GM12878 (cell line): ENCODE data around the gene SPIRE1. TPM values are rescaled to one million over a fixed set of nuclear protein-coding genes. Genes with fewer than 3 reads are reported as not detected.

Source experiments
- ATAC-seq: fragments of 200-7000 bp; cut with Tn5 transposase; 3 replicates; pipeline ENCODE4 v1.9.1; 2020; ENCODE audit warnings: mild to moderate bottlenecking, moderate library complexity
- BruUV-seq: library from RNA; stranded (reverse); fragments of 400-500 nt; replicated peaks from 2 replicates; lab custom pipeline; 2021; lab: Mats Ljungman, UMichigan
- CTCF ChIA-PET: fragments of 300-600 bp; sonication (Branson Sonifier 250); formaldehyde crosslinking; extraction: SDS; loops from one replicate; lab custom pipeline; 2021; ENCODE audit warnings: inconsistent platforms; lab: Yijun Ruan, JAX
- POLR2A ChIA-PET: fragments of 350-600 bp; formaldehyde crosslinking; extraction: SDS; loops from one replicate; lab custom pipeline; 2021; ENCODE audit warnings: inconsistent platforms; lab: Charles Lee
- RAD21 ChIA-PET: fragments of 300-600 bp; sonication (Branson Sonifier 250); formaldehyde crosslinking; loops from one replicate; lab custom pipeline; 2023; ENCODE audit warnings: antibody characterized with exemption; ENCODE audit not compliant: unreplicated experiment; lab: Charles Lee
- SMC1A ChIA-PET: fragments of 300-600 bp; sonication (Branson Sonifier 250); formaldehyde crosslinking; loops from one replicate; lab custom pipeline; 2023; ENCODE audit not compliant: unreplicated experiment, uncharacterized antibody; lab: Charles Lee
- DNase-seq: peaks from one replicate; pipeline ENCODE4 v3.0.0-alpha.2; 2011; ENCODE audit warnings: low read depth, low spot score
- FAIRE-seq: peaks from 3 replicates; lab custom pipeline; 2011; peaks lifted over from hg19 to GRCh38; lab: Jason Lieb, UNC
- H2AFZ ChIP-seq: 2 replicates; pipeline ENCODE4 v1.6.0; 2011; ENCODE audit warnings: low read depth, low read length, control low read depth; ENCODE audit not compliant: control insufficient read depth
- H3K27ac ChIP-seq: 2 replicates; pipeline ENCODE4 v1.5.1; 2011; ENCODE audit warnings: control low read depth; ENCODE audit not compliant: control insufficient read depth, insufficient read depth
- H3K27me3 ChIP-seq, 2 experiments: replicated peaks in 1 of 2; 2 replicates each; pipeline versions ENCODE4 v1.6.0 to v1.6.1; 2011; ENCODE audit warnings: low read length in 1 of 2; ENCODE audit not compliant: control insufficient read depth in 2 of 2, insufficient read depth in 2 of 2
- H3K36me3 ChIP-seq, 2 experiments: 2 replicates each; pipeline ENCODE4 v1.5.1; 2011; ENCODE audit warnings: low read length in 1 of 2; ENCODE audit not compliant: control insufficient read depth in 2 of 2, insufficient read depth in 2 of 2
- H3K4me1 ChIP-seq: 2 replicates; pipeline ENCODE4 v1.6.1; 2011; ENCODE audit warnings: mild to moderate bottlenecking, low read length, moderate library complexity, mixed read lengths; ENCODE audit not compliant: control insufficient read depth, insufficient read depth
- H3K4me2 ChIP-seq: 2 replicates; pipeline ENCODE4 v1.6.0; 2011; ENCODE audit warnings: control low read depth; ENCODE audit not compliant: control insufficient read depth, insufficient read depth
- H3K4me3 ChIP-seq: fragments of 200-600 bp; sonication (generic); 2 replicates; pipeline ENCODE4 v1.5.1; 2016
- H3K79me2 ChIP-seq: 2 replicates; pipeline ENCODE4 v1.6.0; 2011; ENCODE audit warnings: low read length; ENCODE audit not compliant: control insufficient read depth, insufficient read depth
- H3K9ac ChIP-seq: 2 replicates; pipeline ENCODE4 v1.8.0; 2011; ENCODE audit warnings: low read length, control low read depth, mixed read lengths; ENCODE audit not compliant: control insufficient read depth, insufficient read depth
- H3K9me3 ChIP-seq: replicated peaks from 3 replicates; pipeline ENCODE4 v1.5.1; 2011; ENCODE audit warnings: mild to moderate bottlenecking, low read length; ENCODE audit not compliant: control insufficient read depth, insufficient read depth
- H4K20me1 ChIP-seq: 2 replicates; pipeline ENCODE4 v1.6.0; 2011; ENCODE audit not compliant: control insufficient read depth, insufficient read depth
- EED ChIP-seq: sonication (generic); IDR thresholded peaks from 2 replicates; pipeline ENCODE4 v1.6.1; 2016; ENCODE audit warnings: antibody characterized with exemption, low read depth
- EGR1 ChIP-seq, 2 experiments: IDR thresholded peaks; 1 replicate in 1 of 2; 2 replicates in 1 of 2; pipeline ENCODE4 v1.6.1; 2011 to 2012; ENCODE audit warnings: low read depth in 2 of 2, low read length in 2 of 2, borderline replicate concordance in 1 of 2, mild to moderate bottlenecking in 1 of 2, moderate library complexity in 1 of 2
- LARP7 ChIP-seq: fragments of 450-650 bp; IDR thresholded peaks from 2 replicates; pipeline ENCODE4 v1.6.1; 2017; ENCODE audit warnings: mild to moderate bottlenecking
- NFXL1 ChIP-seq: fragments of 450-650 bp; IDR thresholded peaks from 2 replicates; pipeline ENCODE4 v1.6.1; 2017; ENCODE audit warnings: antibody characterized with exemption, mild to moderate bottlenecking, borderline replicate concordance
- RBBP5 ChIP-seq: fragments of 200-600 bp; sonication (generic); conservative IDR thresholded peaks from 2 replicates; pipeline ENCODE4 v1.6.1; 2016
- SRF ChIP-seq, 2 experiments: IDR thresholded peaks; 2 replicates each; pipeline ENCODE4 v1.6.1; 2011; ENCODE audit warnings: low read depth in 2 of 2, low read length in 2 of 2, mild to moderate bottlenecking in 1 of 2, moderate library complexity in 1 of 2
- WGBS: methylation state at CpG from one replicate; pipeline ENCODE4 v1.1.6; 2016; ENCODE audit warnings: low lambda C conversion rate; ENCODE audit not compliant: insufficient replicate concordance, insufficient coverage; ENCODE audit errors: missing lambda C conversion rate; 5-methylcytosine and 5-hydroxymethylcytosine counted together
- in situ Hi-C: fragments of 300-500 bp; cut with MboI; formaldehyde crosslinking; loops from 9 replicates; pipeline ENCODE4 v1.14.3; 2018; ENCODE audit warnings: mixed read lengths
- intact Hi-C: fragments of 100-400 bp; cut with micrococcal nuclease; formaldehyde crosslinking; loops from one replicate; pipeline ENCODE4 v1.14.2; 2022; ENCODE audit not compliant: unreplicated experiment
- polyA plus RNA-seq, 11 experiments: library from polyadenylated mRNA; depleted of rRNA in 4 of 11; unstranded in 6 of 11; stranded (reverse) in 5 of 11; fragments of >200 nt; fragmentation: Nextera tagmentation in 4 of 11; fragmentation: Illumina TruSeq in 1 of 11; extraction: Ambion mirVana in 4 of 11; extraction: Trizol in 1 of 11; gene quantifications; 1 replicate in 1 of 11; 2 replicates in 10 of 11; pipeline versions ENCODE4 v1.2.1 to v1.2.3, GENCODE V29; 2011 to 2016; ENCODE audit warnings: inconsistent platforms in 2 of 11, missing spikeins in 2 of 11, low read depth in 1 of 11
- total RNA-seq, 4 experiments: library from RNA; depleted of rRNA in 3 of 4; stranded (reverse); fragments of >200 nt in 3 of 4; fragmentation: Illumina TruSeq in 1 of 4; extraction: Trizol in 1 of 4; gene quantifications; 2 replicates each; pipeline versions ENCODE4 v1.2.1 to v1.2.3, GENCODE V29; 2013 to 2021
- TF ChIP-seq, protein P1 (sequence below): IDR thresholded peaks from 2 replicates; pipeline ENCODE4 v1.6.1; 2011; ENCODE audit warnings: low read depth, low read length, improper control_type of control experiment, borderline replicate concordance
- TF ChIP-seq, protein P2 (sequence below): fragments of 450-650 bp; IDR thresholded peaks from 2 replicates; pipeline ENCODE4 v1.6.1; 2014; ENCODE audit warnings: mild to moderate bottlenecking

The SPIRE1 gene
- total and polyA plus RNA-seq, 10 of the 15 experiments (the other 5 are each of a cell fraction or from before 2014, with no cell fraction given): 0.18 to 9.2 (median 4.3) TPM

DNA sequence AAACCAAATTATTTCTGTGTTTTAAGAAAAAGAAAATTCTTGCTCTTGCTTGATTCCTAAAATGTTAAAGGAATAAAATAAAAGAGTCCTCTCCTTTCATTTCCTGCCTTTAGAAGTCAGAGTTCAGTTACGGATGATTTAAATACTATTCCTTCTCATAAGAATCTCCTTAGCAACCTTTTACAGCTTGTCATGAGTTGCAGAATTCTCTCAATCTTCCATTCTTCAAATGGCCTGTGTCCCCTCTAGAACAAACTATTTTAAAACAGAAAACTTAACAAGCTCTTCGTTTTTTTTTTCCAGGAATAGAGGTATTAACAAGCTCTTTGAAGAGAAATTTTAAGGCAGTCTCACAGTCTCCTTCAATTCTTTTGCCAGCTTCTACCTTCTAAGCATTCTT lies 42.2 kb downstream of the SPIRE1 start:
- CTCF ChIA-PET: interaction anchor here (0.7 to 1.1 kb wide), 2 partner anchors 9 to 288 kb away, joined by 3 read pairs; no protein-coding TSS in a partner anchor
- Histone ChIP-seq H3K27ac (no peak overlapping the region), H3K79me2 (no peaks in the 10 kb centered on the region), H4K20me1 (no peaks in the 10 kb centered on the region), H3K9ac (no peak overlapping the region), H2AFZ (no peak overlapping the region), H3K36me3 (no peaks in the 10 kb centered on the region), H3K4me1 (no peaks in the 10 kb centered on the region), H3K4me3 (no peak overlapping the region), H3K27me3 (no peaks in the 10 kb centered on the region), H3K4me2 (no peak overlapping the region), H3K9me3 (no peaks in the 10 kb centered on the region)
- SMC1A ChIA-PET: interaction anchor here (0.6 kb wide), 1 partner anchor 100 kb away, joined by 3 read pairs; no protein-coding TSS in a partner anchor
- no TSS peak for BruUV-seq
- TF ChIP-seq EGR1 (IDR thresholded peaks at IDR 0.05; ENCODE audit: borderline replicate concordance in 1 of 2, low read depth in 2 of 2, low read length in 2 of 2): no peak
- no peak for TF ChIP-seq NFXL1
- TF ChIP-seq LARP7: no peak
- TF ChIP-seq SRF (IDR thresholded peaks at IDR 0.05; ENCODE audit: low read depth in 2 of 2, low read length in 2 of 2): no peak
- TF ChIP-seq, protein P1, sequence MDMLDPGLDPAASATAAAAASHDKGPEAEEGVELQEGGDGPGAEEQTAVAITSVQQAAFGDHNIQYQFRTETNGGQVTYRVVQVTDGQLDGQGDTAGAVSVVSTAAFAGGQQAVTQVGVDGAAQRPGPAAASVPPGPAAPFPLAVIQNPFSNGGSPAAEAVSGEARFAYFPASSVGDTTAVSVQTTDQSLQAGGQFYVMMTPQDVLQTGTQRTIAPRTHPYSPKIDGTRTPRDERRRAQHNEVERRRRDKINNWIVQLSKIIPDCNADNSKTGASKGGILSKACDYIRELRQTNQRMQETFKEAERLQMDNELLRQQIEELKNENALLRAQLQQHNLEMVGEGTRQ: no peak
- TF ChIP-seq, protein P2, sequence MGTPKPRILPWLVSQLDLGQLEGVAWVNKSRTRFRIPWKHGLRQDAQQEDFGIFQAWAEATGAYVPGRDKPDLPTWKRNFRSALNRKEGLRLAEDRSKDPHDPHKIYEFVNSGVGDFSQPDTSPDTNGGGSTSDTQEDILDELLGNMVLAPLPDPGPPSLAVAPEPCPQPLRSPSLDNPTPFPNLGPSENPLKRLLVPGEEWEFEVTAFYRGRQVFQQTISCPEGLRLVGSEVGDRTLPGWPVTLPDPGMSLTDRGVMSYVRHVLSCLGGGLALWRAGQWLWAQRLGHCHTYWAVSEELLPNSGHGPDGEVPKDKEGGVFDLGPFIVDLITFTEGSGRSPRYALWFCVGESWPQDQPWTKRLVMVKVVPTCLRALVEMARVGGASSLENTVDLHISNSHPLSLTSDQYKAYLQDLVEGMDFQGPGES: no peak
- no peak for TF ChIP-seq RBBP5
- no peak for TF ChIP-seq EED
- WGBS: 47% methylated on average over 2 of the region's 2 CpGs
- intact Hi-C loops: no loop called here
- POLR2A ChIA-PET: no interaction called here
- in situ Hi-C loops: no loop called here
- DNase-seq (no peak), ATAC-seq (no peak), FAIRE-seq (no peak)
- RAD21 ChIA-PET: no interaction called here
